HL-60 (cell line): ENCODE measurements around the gene PLEKHJ1.

Experiments
- DNase-seq, 2 experiments: peaks; one replicate each; pipeline ENCODE4 v3.0.0-alpha.2; 2010 to 2020; ENCODE audit warnings: low read depth in 1 of 2, low spot score in 1 of 2
- H3K27ac ChIP-seq: fragments of 250-450 bp; sonication (Bioruptor Pico); replicated peaks from 2 replicates; pipeline ENCODE4 v1.5.1; 2020; ENCODE audit warnings: mild to moderate bottlenecking, moderate library complexity
- H3K27me3 ChIP-seq: fragments of 250-450 bp; sonication (Bioruptor Pico); 2 replicates; pipeline ENCODE4 v1.5.1; 2021; ENCODE audit warnings: mild to moderate bottlenecking, moderate library complexity; ENCODE audit not compliant: insufficient read depth, poor library complexity, severe bottlenecking
- H3K4me3 ChIP-seq: replicated peaks from 2 replicates; pipeline ENCODE4 v1.5.1; 2011; ENCODE audit warnings: mild to moderate bottlenecking, control low read depth, low read length; ENCODE audit not compliant: insufficient read depth
- CTCF ChIP-seq: IDR thresholded peaks from one replicate; pipeline ENCODE4 v1.5.1; 2011; ENCODE audit warnings: low read length, control low read depth, inconsistent platforms; ENCODE audit not compliant: insufficient read depth
- GABPA ChIP-seq: IDR thresholded peaks from 2 replicates; pipeline ENCODE4 v1.6.1; 2012; ENCODE audit warnings: low read depth
- POLR2AphosphoS5 ChIP-seq: IDR thresholded peaks from 2 replicates; pipeline ENCODE4 v1.6.1; 2012; ENCODE audit warnings: low read depth
- SPI1 ChIP-seq: IDR thresholded peaks from 2 replicates; pipeline ENCODE4 v1.6.1; 2012; ENCODE audit warnings: low read depth, mild to moderate bottlenecking, borderline replicate concordance
- TF ChIP-seq, protein P1 (sequence below): IDR thresholded peaks from 2 replicates; pipeline ENCODE4 v1.6.1; 2012; ENCODE audit warnings: low read depth; ENCODE audit not compliant: insufficient replicate concordance

The PLEKHJ1 gene

GRCh38 chr19:2244486-2244885 lies 8.4 kb upstream of the PLEKHJ1 start:
- TF ChIP-seq SPI1 (no peak), CTCF (no peak), POLR2AphosphoS5 (no peak), GABPA (no peak)
- TF ChIP-seq, protein P1, sequence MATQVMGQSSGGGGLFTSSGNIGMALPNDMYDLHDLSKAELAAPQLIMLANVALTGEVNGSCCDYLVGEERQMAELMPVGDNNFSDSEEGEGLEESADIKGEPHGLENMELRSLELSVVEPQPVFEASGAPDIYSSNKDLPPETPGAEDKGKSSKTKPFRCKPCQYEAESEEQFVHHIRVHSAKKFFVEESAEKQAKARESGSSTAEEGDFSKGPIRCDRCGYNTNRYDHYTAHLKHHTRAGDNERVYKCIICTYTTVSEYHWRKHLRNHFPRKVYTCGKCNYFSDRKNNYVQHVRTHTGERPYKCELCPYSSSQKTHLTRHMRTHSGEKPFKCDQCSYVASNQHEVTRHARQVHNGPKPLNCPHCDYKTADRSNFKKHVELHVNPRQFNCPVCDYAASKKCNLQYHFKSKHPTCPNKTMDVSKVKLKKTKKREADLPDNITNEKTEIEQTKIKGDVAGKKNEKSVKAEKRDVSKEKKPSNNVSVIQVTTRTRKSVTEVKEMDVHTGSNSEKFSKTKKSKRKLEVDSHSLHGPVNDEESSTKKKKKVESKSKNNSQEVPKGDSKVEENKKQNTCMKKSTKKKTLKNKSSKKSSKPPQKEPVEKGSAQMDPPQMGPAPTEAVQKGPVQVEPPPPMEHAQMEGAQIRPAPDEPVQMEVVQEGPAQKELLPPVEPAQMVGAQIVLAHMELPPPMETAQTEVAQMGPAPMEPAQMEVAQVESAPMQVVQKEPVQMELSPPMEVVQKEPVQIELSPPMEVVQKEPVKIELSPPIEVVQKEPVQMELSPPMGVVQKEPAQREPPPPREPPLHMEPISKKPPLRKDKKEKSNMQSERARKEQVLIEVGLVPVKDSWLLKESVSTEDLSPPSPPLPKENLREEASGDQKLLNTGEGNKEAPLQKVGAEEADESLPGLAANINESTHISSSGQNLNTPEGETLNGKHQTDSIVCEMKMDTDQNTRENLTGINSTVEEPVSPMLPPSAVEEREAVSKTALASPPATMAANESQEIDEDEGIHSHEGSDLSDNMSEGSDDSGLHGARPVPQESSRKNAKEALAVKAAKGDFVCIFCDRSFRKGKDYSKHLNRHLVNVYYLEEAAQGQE: no peak
- H3K27ac ChIP-seq: no peak overlapping the region
- no peak for DNase-seq

DNA sequence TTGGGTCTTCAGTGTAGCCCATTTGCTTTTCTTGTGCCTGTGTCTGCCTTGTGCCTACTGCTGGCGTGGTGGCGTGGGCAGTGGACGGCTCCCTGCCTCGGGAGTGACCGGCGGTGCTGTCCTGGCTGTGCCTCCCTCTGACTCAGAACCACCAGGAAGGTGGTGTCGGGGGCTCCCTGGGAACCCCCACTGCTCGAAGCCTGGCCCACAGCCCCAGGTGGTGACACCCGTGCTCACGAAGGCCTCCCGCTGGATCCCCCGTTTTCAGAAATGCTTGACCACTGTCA lies 7.9 kb upstream of the PLEKHJ1 start:
- DNase-seq: no peak
- TF ChIP-seq SPI1 (no peak), POLR2AphosphoS5 (no peak), CTCF (no peak), GABPA (no peak)
- TF ChIP-seq, protein P1: no peak
- Histone ChIP-seq H3K27ac (no peak overlapping the region), H3K27me3 (no peaks in the 10 kb centered on the region), H3K4me3 (no peak overlapping the region)

More at GRCh38 chr19:2244486-2244885, 8.4 kb upstream of the PLEKHJ1 start:
- no peaks in the 10 kb centered on the region for H3K27me3 ChIP-seq
- H3K4me3 ChIP-seq: no peak overlapping the region

- DNase-seq: no peak
- H3K27me3 ChIP-seq: no peaks in the 10 kb centered on the region
- no peak overlapping the region for H3K27ac ChIP-seq
- TF ChIP-seq, protein P1: no peak
- no peak for TF ChIP-seq POLR2AphosphoS5
- no peak for TF ChIP-seq CTCF
- TF ChIP-seq SPI1: no peak
- no peak for TF ChIP-seq GABPA
- no peak overlapping the region for H3K4me3 ChIP-seq
Observed at GRCh38 chr19:2243274-2244124, 7.4 kb upstream of the PLEKHJ1 start.
